Iris pigment epithelial cell (primary cell): ENCODE results near the gene SMIM35.

ENCODE experiments used
- DNase-seq: peaks from one replicate; pipeline ENCODE4 v3.0.0-alpha.2; 2011; ENCODE audit warnings: low read depth

SMIM35 gene

GRCh38 chr11:118057251-118058145 is 29.3 kb downstream of the SMIM35 start:
- no peak for DNase-seq

GRCh38 chr11:118056806-118057205 is 30.0 kb downstream of the SMIM35 start:
- no peak for DNase-seq

GRCh38 chr11:118055966-118056365 is 30.8 kb downstream of the SMIM35 start:
- DNase-seq = no peak

- no peak for DNase-seq
These were observed 31.8 kb downstream of the SMIM35 start for GRCh38 chr11:118054712-118055640.

DNA sequence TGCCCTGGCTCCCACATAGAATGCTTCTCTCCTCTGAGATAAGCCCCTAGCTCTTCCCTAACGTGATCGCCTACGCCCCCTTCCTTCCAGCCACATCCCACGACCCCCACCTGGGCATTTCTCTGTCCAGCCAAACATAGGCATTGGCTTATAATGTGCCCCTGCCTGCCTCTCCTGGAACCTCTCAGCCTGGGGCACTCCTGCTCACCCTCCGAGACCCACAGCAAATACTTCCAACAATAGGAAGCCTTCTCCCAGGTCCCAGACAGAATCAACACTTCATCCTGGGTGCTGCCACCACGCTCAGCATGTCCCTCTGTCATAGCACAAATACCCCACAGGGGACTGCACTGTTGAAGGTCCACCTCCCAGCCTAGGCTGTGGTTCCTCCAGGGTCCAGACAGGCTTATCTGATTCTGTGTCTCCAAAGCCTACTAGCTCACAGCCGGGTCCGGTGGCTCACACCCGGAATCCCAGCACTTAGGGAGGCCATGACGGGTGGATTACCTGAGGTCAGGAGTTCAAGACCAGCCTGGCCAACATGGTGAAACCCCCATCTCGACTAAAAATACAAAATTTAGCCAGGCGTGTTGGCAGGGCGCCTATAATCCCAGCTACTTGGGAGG is 34.1 kb downstream of the SMIM35 start:
- DNase-seq = no peak

DNA sequence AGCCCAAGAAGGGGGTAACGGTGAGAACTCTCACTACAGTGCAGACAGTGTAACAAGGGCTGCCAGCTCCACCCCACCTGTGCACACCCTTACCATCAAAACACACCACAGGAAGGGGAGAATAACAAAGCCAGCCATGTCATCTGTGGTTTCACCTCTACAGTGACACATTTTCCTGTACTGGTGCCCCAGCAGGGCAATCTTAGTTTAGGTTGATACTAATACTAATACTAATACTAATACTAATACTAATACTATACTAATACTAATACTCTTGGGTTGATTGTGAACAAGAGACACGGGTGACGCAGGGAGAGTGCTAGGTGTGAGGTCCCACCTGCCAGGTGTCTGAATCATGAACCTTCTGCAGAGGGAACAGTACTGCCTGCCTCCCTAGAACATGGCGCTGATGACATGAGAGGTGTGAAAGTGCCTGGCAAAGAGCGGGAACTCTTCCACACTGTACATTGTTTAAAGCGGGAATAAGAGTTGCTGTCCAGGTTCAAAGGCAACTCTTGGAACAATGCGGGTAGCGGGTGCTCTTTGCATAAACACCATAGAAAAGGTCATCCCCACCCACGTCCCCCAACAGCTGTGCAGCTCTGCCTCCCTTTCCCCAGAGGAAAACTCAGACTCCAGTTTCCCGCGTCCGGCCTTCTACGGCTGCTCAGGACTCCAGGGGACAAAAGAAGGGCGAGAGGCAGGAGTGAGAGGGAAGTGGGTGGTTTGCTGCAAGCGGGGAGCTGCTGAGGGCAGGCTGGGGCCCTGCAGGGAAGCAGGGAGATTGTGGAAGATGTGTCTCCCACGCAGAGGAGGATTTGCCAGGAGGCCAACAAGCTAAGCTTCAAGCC is 34.9 kb downstream of the SMIM35 start:
- no peak for DNase-seq

- no peak for DNase-seq
These were observed 35.6 kb downstream of the SMIM35 start for GRCh38 chr11:118051136-118051610.

- DNase-seq = no peak
These were observed 36.4 kb downstream of the SMIM35 start for GRCh38 chr11:118050208-118050891.

DNA sequence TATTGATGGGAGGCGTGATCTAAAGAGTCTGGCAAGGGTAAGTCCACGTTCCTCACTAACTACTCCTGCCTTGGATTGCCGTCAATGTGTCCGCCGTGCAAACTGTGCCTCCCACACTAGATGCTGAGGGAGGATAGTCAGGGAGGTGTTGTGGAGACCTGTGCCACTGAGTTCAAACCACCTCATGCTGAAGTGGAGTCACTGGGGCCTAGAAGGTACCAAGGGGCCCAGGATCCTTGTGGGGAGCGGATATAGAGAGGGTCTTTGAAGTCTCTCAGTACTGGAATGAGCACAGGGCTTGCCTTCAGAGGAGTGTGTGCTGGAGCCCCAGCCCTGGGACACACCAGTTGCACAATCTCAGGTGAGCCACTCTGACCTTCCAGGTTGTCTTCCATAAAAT is 37.0 kb downstream of the SMIM35 start:
- DNase-seq = no peak

- DNase-seq = no peak
These were observed 38.0 kb downstream of the SMIM35 start for GRCh38 chr11:118048472-118049370.

- no peak for DNase-seq
These were observed 39.0 kb downstream of the SMIM35 start for GRCh38 chr11:118047749-118048148.

GRCh38 chr11:118046964-118047700 is 39.6 kb downstream of the SMIM35 start:
- DNase-seq = no peak

- DNase-seq = no peak
These were observed 40.5 kb downstream of the SMIM35 start for GRCh38 chr11:118046051-118046963.

- DNase-seq = no peak
These were observed 41.6 kb downstream of the SMIM35 start for GRCh38 chr11:118045191-118045590.

DNA sequence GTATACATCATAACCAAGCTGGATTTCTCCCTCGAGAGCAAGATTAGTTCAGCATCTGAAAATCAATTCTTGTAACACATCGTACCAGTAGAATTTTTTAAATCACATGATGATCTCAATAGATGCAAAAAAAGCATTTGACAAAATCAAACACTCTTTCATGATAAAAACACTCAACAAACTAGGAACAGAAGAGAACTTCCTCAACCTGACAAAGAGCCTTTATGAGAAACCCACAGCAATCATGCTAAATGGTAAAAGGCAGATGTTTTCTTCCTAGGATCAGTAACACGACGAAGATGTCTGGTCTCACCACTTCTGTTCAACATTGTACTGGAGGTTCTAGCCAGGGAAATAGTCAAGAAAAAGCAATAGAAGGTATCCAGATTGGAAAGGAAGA is 44.0 kb downstream of the SMIM35 start:
- DNase-seq = no peak

GRCh38 chr11:118042141-118042540 is 44.6 kb downstream of the SMIM35 start:
- no peak for DNase-seq

GRCh38 chr11:118033443-118033842 is 53.3 kb downstream of the SMIM35 start:
- no peak for DNase-seq

DNA sequence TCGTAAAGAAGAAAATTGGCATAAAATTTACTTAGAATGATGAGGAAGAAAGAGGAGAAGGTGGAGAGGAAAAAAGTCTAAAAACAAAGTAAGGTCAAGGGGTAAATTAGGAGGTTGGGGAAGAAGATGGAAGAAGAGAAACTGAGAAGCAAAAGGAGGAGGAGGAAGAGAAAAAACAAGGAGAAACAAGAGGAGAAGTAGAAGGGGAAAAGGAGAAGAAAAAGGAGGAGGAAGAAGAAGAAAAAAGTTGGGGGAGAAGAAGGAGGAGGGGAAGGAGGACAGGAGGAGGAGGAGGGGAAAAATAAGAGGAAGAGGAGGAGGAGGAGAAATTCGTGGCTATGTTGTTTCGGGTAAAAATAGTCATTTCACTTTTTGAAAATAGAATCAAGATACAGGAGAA is 58.1 kb downstream of the SMIM35 start:
- DNase-seq = no peak
